Muscle layer of duodenum (tissue), 2 donors: ENCODE data around the gene SLC66A2.
A peak's percentile ranks its signal among the peaks of the same experiment; 100 is the strongest.

ENCODE experiments used
- H3K27ac ChIP-seq: one replicate; pipeline ENCODE4 v1.7.0; 2013; ENCODE audit warnings: mild to moderate bottlenecking, low read length
- H3K27me3 ChIP-seq: one replicate; pipeline ENCODE4 v1.7.0; 2013; ENCODE audit warnings: low read depth, mild to moderate bottlenecking, control low read depth, low read length
- H3K36me3 ChIP-seq, 2 donors: one replicate each; pipeline ENCODE4 v1.7.0; 2013; ENCODE audit warnings: low read length in 2 of 2, control low read depth in 1 of 2, mild to moderate bottlenecking in 1 of 2; ENCODE audit not compliant: insufficient read depth in 2 of 2, control insufficient read depth in 1 of 2
- H3K4me1 ChIP-seq, 2 donors: one replicate each; pipeline ENCODE4 v1.7.0; 2013; ENCODE audit warnings: low read length in 2 of 2, mild to moderate bottlenecking in 2 of 2, control low read depth in 1 of 2, moderate library complexity in 1 of 2; ENCODE audit not compliant: insufficient read depth in 2 of 2, control insufficient read depth in 1 of 2
- H3K4me3 ChIP-seq, 2 donors: one replicate each; pipeline ENCODE4 v1.7.0; 2013; ENCODE audit warnings: low read length in 2 of 2, low read depth in 1 of 2, mild to moderate bottlenecking in 1 of 2
- H3K9me3 ChIP-seq, 2 donors: one replicate each; pipeline ENCODE4 v1.7.0; 2013; ENCODE audit warnings: low read length in 2 of 2, control low read depth in 1 of 2, mild to moderate bottlenecking in 1 of 2; ENCODE audit not compliant: control insufficient read depth in 1 of 2
- donor health status: healthy.

The SLC66A2 gene

DNA sequence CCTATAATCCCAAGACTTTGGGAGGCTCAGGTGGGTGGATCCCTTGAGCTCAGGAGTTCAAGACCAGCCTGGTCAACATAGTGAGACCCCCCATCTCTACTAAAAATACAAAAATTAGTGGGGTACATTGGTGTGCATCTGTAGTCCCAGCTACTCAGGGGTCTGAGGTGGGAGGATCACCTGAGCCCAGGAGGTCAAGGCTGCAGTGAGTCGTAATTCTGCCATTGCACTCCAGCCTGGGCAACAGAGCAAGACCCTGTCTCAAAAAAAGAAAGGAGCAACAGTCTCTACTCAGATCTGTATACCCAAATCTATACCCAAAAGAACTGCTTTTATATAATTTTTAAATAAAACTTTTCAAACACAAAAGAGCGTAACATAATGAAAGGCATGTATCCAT is 7.5 kb upstream of the SLC66A2 start:
- Histone ChIP-seq H3K4me3 (no peak overlapping the region), H3K4me1 (peaks cover 0 to under 1% of the 10 kb centered on the region in 2 donors), H3K27ac (no peak overlapping the region)

DNA sequence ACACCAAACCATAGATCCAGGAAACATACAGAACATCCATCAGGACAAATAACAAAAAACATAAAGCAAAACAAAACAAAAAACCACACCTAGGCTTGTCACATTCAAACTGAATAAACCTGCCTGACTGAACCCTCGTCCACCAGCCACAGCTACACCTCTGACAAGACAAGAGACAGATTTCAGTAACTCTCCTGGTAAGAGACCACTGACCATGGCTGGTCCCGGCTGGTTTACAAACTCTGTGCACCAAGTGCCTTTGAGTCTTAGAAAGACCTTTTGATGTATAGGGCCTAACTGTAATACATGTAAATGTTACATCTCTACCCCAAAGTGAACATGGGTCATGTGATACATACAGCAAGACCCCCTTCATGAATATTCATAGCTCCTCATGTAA is 4.8 kb upstream of the SLC66A2 start:
- Histone ChIP-seq H3K9me3 (no peaks in the 10 kb centered on the region), H3K27me3 (no peaks in the 10 kb centered on the region), H3K4me1 (peaks cover 0 to 6% of the 10 kb centered on the region in 2 donors), H3K4me3 (no peak overlapping the region), H3K36me3 (no peaks in the 10 kb centered on the region), H3K27ac (no peak overlapping the region)

More for the DNA sequence above, 7.5 kb upstream of the SLC66A2 start:
- Histone ChIP-seq H3K36me3 (no peaks in the 10 kb centered on the region), H3K9me3 (no peaks in the 10 kb centered on the region), H3K27me3 (peaks cover 4% of the 10 kb centered on the region)

DNA sequence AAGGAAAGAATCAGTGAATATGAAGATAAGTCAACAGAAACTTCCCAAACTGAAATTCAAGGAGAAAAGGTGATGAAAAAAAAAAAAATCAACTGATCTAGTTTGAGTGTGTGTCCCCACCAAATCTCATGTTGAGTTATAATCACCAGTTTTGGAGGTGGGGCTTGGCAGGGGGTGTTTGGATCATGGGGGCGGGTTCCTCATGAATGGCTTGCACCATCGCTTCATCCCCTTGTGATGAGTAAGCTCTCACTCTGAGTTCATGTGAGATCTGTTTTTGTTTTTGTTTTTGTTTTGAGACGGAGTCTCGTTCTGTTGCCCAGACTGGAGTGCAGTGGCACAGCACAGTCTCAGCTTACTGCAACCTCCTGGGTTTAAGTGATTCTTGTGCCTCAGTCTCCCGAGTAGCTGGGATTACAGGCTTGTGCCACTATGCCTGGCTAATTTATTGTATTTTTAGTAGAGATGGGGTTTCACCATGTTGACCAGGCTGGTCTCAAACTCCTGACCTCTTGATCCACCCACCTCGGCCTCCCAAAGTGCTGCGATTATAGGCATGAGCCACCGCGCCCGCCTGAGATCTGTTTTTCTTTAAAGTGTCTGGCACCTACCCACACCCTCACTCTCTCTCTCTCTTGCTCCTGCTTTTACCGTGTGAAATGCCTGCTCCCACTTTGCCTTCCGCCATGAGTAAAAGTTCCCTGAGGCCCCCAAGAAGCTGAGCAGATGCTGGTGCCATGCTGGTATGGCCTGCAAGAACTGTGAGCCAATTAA is 4.0 kb upstream of the SLC66A2 start:
- H3K36me3 ChIP-seq: no peaks in the 10 kb centered on the region
- no peaks in the 10 kb centered on the region for H3K27me3 ChIP-seq
- no peak overlapping the region for H3K4me3 ChIP-seq
- H3K9me3 ChIP-seq: no peaks in the 10 kb centered on the region
- H3K27ac ChIP-seq: no peak overlapping the region
- H3K4me1 ChIP-seq: peaks cover 0 to 7% of the 10 kb centered on the region in 2 donors

DNA sequence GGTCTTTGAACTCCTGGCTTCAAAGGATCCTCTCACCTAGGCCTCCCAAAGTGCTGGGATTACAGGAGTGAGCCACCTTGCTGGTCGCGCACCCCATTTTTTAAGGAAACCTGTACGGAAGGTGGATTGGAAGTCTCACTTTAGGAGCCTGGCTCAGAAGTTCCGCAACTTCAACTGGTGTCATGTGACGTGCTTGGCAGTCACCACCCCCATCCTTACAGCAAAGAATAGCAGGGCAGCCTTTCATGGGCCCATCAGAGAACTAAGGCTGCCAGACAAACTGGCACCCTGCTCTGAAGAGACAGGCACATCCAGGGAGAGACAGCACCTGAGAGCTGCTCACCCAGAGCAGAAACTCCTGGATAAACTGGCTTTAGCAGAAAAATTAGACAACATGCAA is 3.3 kb upstream of the SLC66A2 start:
- Histone ChIP-seq H3K4me1 (peaks cover 0 to 14% of the 10 kb centered on the region in 2 donors), H3K27ac (no peak overlapping the region), H3K27me3 (no peaks in the 10 kb centered on the region)

DNA sequence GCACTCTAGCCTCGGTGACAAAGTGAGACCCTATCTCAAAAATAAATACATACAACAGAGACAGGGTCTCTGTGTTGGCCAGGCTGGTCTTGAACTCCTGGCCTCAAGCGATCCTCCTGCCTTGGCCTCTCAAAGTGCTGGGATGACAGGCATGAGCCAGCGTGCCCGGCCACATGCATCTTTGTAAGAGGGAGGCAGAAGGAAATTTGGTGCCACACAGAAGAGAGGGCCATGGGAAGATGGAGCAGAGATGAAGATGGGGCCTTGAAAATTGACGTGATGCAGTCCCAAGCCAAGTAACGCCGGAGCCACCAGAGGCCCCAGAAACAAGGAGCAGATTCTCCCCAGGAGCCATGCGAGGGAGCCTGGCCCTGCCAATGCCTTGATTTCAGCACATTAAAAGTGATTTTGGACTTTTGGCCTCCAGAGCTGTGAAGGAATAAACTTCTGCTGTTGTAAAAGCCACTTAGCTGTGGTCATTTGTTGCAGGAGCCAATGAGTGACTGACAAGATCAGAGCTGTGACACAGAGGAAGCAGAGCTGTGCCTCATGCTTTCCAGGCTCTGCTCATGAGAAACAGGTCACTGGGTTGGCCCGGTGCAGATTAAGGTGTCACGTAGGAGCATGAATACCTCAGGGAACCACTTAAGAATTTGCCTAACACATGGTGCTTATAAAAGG is 2.7 kb upstream of the SLC66A2 start:
- Histone ChIP-seq H3K27ac (no peak overlapping the region), H3K36me3 (no peaks in the 10 kb centered on the region), H3K27me3 (no peaks in the 10 kb centered on the region), H3K4me1 (peaks cover under 1 to 20% of the 10 kb centered on the region in 2 donors), H3K4me3 (no peak overlapping the region), H3K9me3 (no peaks in the 10 kb centered on the region)

More for the DNA sequence above, 3.3 kb upstream of the SLC66A2 start:
- no peaks in the 10 kb centered on the region for H3K9me3 ChIP-seq
- H3K4me3 ChIP-seq: no peak overlapping the region
- H3K36me3 ChIP-seq: no peaks in the 10 kb centered on the region

DNA sequence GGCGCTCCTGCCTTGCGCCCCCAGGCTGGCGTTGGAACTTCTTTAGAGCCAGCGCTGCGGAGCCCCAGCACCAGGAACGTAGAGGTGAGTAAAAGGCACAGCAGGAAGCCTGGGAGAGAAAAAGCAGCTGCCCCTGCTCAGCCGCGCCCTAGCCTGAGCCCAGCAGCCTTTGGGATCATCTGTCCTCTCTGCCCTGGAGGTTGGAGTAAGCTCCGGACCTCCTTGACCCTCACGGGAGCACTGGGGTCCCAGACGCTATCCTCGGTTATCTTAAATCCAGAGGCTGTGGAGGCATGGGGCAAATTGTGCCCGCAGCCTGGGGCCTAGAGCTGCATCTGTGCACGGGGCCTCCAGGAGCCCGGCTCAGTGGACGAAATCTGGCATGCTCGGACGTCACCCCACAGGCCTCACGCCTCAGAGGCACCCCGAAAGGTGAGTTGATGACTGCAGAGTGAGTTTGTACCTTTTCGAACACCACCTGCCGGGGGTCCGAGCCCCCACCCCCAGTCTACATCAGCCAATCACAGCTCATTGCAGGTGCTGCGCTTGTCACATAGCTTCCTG is 1.6 kb upstream of the SLC66A2 start:
- Histone ChIP-seq H3K27ac (no peak overlapping the region), H3K27me3 (no peaks in the 10 kb centered on the region), H3K4me3 (no peak overlapping the region), H3K9me3 (no peaks in the 10 kb centered on the region), H3K36me3 (no peaks in the 10 kb centered on the region), H3K4me1 (peaks cover 4 to 24% of the 10 kb centered on the region in 2 donors)

DNA sequence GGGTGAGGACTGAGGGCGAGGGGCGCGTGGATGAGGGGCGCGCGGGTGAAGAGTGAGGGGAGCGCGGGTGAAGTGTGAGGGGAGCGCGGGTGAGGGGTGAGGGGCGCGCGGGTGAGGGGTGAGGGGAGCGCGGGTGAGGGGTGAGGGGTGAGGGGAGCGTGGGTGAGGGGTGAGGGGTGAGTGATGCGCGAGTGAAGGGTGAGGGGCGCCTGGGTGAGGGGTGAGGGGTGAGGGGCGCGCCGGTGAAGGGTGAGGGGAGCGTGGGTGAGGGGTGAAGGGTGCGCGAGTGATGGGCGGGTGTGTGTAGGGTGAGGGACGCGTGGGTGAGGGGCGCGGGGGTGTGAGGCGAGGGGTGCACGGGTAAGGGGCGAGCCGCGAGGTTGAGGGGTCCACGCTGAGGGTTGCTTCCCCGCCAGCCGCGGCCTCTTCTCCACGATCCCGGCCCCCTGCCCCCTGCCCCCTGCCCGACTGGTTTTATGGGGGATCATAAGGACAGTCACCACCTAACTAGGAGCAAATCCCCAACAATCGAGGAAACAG is 1.1 kb upstream of the SLC66A2 start:
- Histone ChIP-seq H3K9me3 (no peaks in the 10 kb centered on the region), H3K27me3 (no peaks in the 10 kb centered on the region), H3K4me3 (peak overlapping the region in 1 of 2 donors; percentile 76), H3K4me1 (peaks cover 4 to 24% of the 10 kb centered on the region in 2 donors), H3K27ac (no peak overlapping the region), H3K36me3 (no peaks in the 10 kb centered on the region)

DNA sequence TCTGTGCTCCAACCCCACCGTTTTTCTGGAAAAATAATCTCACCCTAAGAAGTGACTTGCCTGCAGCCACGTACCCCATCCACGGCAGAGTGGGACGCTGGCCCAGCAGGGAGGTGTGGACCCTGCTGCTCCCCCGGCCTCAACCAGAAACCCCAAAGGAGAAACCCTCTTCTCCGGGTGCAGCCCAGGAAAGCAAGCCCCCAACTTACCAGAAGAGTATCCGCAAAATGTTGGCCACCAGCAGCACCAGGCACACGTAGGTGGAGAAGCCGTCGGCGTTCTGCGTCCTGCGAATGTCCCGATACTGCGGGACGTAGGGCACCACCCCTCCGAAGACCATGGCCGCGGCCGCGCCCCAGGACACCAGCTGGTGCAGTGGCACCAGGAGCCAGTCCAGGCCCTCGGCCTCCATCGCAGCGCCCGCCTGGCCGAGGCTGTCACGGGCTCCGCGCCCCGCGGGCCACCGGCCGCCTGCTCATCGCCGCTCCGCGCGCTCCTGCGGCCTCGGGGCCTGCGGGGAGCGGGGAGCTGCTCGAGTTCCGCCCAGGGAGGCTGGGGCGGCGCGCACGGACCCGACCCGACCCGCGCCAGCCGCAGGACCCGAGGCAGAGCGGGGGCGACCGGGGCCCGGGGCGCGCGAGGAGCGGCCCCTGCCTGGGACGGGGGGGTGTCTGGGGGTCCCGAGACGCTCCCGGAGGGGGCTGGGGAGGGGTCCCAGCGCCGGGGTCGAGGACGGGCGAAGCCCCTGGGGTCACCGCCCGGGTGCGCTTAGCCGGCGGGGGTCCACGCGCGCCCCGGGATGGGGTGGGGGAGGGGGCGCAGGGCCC is 725 bp downstream of the SLC66A2 start:
- Histone ChIP-seq H3K27me3 (no peaks in the 10 kb centered on the region), H3K4me3 (peak overlapping the region; percentile 73 to 76), H3K9me3 (no peaks in the 10 kb centered on the region), H3K36me3 (no peaks in the 10 kb centered on the region), H3K4me1 (peaks cover 4 to 30% of the 10 kb centered on the region in 2 donors), H3K27ac (no peak overlapping the region)

DNA sequence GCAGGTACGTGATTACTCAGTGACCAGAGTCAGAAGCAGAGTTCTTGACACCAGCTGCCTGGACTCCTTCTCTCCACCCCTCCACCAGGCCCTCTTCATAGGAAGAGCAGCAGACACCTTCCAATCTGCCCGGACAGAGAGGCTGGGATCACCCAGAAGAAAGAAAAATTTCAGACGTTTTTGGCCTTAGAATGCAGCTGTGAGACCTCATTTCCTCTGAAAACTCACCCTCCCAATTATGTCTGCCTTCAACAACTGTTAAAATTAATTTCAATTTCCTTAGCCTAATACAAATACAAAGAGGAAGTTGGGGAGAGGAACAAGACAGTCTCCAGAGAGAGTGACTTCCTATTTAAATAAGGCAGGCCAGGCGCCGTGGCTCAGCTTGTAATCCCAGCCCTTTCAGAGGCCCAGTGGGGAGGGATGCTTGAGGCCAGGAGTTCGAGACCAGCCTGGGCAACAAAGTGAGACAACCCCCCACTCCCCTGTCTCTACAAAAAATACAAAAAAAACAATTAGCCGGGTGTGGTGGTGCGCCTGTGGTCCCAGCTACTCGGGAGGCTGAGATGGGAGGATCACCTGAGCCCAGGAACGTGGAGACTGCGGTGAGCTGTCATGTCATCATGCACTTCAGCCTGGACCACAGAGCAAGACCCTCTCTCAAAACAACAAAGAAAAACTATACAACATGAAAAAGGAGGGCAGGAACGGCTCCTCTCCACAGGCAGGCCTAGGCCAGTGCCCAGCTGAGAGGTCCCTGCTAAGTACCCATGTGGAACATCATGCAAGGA is 1.6 kb downstream of the SLC66A2 start:
- H3K27me3 ChIP-seq: no peaks in the 10 kb centered on the region
- no peaks in the 10 kb centered on the region for H3K9me3 ChIP-seq
- H3K4me1 ChIP-seq: peaks cover 4 to 38% of the 10 kb centered on the region in 2 donors
- peak overlapping the region; percentile 73 to 76 for H3K4me3 ChIP-seq
- H3K36me3 ChIP-seq: no peaks in the 10 kb centered on the region
- peak overlapping the region; percentile 37 for H3K27ac ChIP-seq

DNA sequence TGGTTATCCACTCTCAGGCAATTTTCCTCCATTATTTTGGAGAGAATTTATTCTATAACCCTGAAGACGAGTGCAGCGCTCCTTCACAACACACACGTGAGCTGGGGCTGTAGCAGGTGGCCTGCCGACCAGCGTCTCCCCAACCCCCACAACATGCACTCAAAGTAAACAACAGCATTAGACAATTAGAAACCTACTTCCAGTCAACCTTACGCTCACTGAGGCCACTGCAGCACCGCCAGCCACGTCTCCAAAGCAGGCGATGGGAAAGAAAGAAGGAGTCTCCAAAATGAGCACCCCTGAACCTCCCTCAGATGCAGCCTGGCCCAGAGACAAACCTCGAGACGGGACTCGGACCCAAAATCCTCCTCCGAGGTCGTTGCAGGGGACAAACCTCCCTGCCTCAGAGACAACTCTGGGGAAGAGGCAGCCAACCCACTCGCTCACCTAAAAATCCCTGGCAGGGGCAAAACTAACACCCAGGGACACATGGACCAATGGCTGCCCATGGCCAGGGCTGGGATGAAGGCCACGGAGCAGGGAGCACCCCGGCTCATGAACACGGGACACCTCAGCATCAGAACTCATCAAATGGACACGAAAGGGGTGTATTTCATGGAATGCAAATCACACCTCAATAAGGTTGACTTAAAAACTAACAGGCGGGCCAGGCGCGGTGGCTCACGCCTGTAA is 2.6 kb downstream of the SLC66A2 start:
- no peak overlapping the region for H3K27ac ChIP-seq
- no peaks in the 10 kb centered on the region for H3K27me3 ChIP-seq
- peaks cover 4 to 48% of the 10 kb centered on the region in 2 donors for H3K4me1 ChIP-seq
- no peaks in the 10 kb centered on the region for H3K9me3 ChIP-seq
- no peaks in the 10 kb centered on the region for H3K36me3 ChIP-seq
- no peak overlapping the region for H3K4me3 ChIP-seq
